ENCODE measurements around the gene SHOC2.

GRCh38 chr10:110936757-110937156 lies 17.4 kb downstream of the SHOC2 start:
- TF ChIP-seq POLR2A (IDR thresholded peaks at IDR 0.05; ENCODE audit: low read depth, low read length) (no peak), POLR2AphosphoS5 (IDR thresholded peaks at IDR 0.05; ENCODE audit: low read depth, low read length) (no peak), TAF1 (IDR thresholded peaks at IDR 0.05; ENCODE audit: borderline replicate concordance, low read depth, low read length) (no peak)

Data from GM12892 (cell line).